ENCODE results near the gene GREB1.
A peak's percentile ranks its signal among the peaks of the same experiment; 100 is the strongest.

The GREB1 gene

GRCh38 chr2:11571170-11571569 lies 37.3 kb downstream of the GREB1 start:
- Histone ChIP-seq H2AK5ac (ENCODE audit: low read length, severe bottlenecking) (no peak overlapping the region), H2BK120ac (ENCODE audit: low read depth, low read length) (no peak overlapping the region), H3K4me3 (ENCODE audit: insufficient read depth in 1 of 2, low read depth in 1 of 2, low read length in 2 of 2) (no peak overlapping the region), H3K27ac (ENCODE audit: low read length, poor library complexity, severe bottlenecking) (no peak overlapping the region), H3K79me1 (replicated peaks; ENCODE audit: low read length, poor library complexity, severe bottlenecking) (no peaks in the 10 kb centered on the region), H3K4me1 (ENCODE audit: control insufficient read depth, insufficient read depth, low read depth, low read length) (peaks cover 9% of the 10 kb centered on the region), H3K36me3 (ENCODE audit: control insufficient read depth in 1 of 2, insufficient read depth in 2 of 2, low read depth in 1 of 2, low read length in 2 of 2) (no peaks in the 10 kb centered on the region), H3K18ac (ENCODE audit: low read depth in 1 of 2, low read length in 2 of 2) (no peak overlapping the region), H3K23ac (ENCODE audit: low read length in 2 of 2) (no peak overlapping the region), H3K9me3 (ENCODE audit: control insufficient read depth, low read length) (no peaks in the 10 kb centered on the region), H2BK12ac (ENCODE audit: low read length in 2 of 2) (no peak overlapping the region), H3K14ac (ENCODE audit: low read length in 2 of 2) (no peak overlapping the region), H3K4me2 (ENCODE audit: low read length, poor library complexity, severe bottlenecking) (no peak overlapping the region), H4K91ac (ENCODE audit: low read length) (no peak overlapping the region), H3K9ac (ENCODE audit: low read length) (no peak overlapping the region), H3K4ac (ENCODE audit: low read depth in 1 of 2, low read length in 2 of 2) (no peak overlapping the region), H3K27me3 (ENCODE audit: control insufficient read depth in 1 of 2, insufficient read depth in 1 of 2, low read length in 2 of 2) (peaks cover 6 to 53% of the 10 kb centered on the region in 2 experiments), H4K8ac (ENCODE audit: low read length) (no peak overlapping the region), H2AFZ (ENCODE audit: low read depth, low read length) (no peak overlapping the region), H2BK5ac (ENCODE audit: low read depth, low read length, poor library complexity, severe bottlenecking) (no peak overlapping the region), H2BK15ac (ENCODE audit: low read depth, poor library complexity, severe bottlenecking) (no peak overlapping the region)
- WGBS, result 78% methylated on average over 7 of the region's 7 CpGs
- DNase-seq, result no peak

GRCh38 chr2:11572996-11573395 lies 39.2 kb downstream of the GREB1 start:
- Histone ChIP-seq H3K79me1 (replicated peaks; ENCODE audit: low read length, poor library complexity, severe bottlenecking) (no peaks in the 10 kb centered on the region), H3K9me3 (ENCODE audit: control insufficient read depth, low read length) (no peaks in the 10 kb centered on the region), H3K23ac (ENCODE audit: low read length in 2 of 2) (no peak overlapping the region), H4K91ac (ENCODE audit: low read length) (peak overlapping the region; percentile 52), H3K4me3 (ENCODE audit: insufficient read depth in 1 of 2, low read depth in 1 of 2, low read length in 2 of 2) (no peak overlapping the region), H3K4ac (ENCODE audit: low read depth in 1 of 2, low read length in 2 of 2) (peak overlapping the region; percentile 46 to 71), H2BK15ac (ENCODE audit: low read depth, poor library complexity, severe bottlenecking) (no peak overlapping the region), H3K4me1 (ENCODE audit: control insufficient read depth, insufficient read depth, low read depth, low read length) (peaks cover 9% of the 10 kb centered on the region), H4K8ac (ENCODE audit: low read length) (peak overlapping the region; percentile 16), H2AFZ (ENCODE audit: low read depth, low read length) (no peak overlapping the region), H2AK5ac (ENCODE audit: low read length, severe bottlenecking) (no peak overlapping the region), H3K14ac (ENCODE audit: low read length in 2 of 2) (peak overlapping the region in 1 of 2 experiments; percentile 89), H2BK5ac (ENCODE audit: low read depth, low read length, poor library complexity, severe bottlenecking) (no peak overlapping the region), H3K9ac (ENCODE audit: low read length) (no peak overlapping the region), H3K27me3 (ENCODE audit: control insufficient read depth in 1 of 2, insufficient read depth in 1 of 2, low read length in 2 of 2) (peaks cover 14 to 49% of the 10 kb centered on the region in 2 experiments), H3K4me2 (ENCODE audit: low read length, poor library complexity, severe bottlenecking) (no peak overlapping the region), H2BK120ac (ENCODE audit: low read depth, low read length) (peak overlapping the region; percentile 9), H2BK12ac (ENCODE audit: low read length in 2 of 2) (peak overlapping the region; percentile 29 to 37), H3K18ac (ENCODE audit: low read depth in 1 of 2, low read length in 2 of 2) (peak overlapping the region in 1 of 2 experiments; percentile 46), H3K36me3 (ENCODE audit: control insufficient read depth in 1 of 2, insufficient read depth in 2 of 2, low read depth in 1 of 2, low read length in 2 of 2) (no peaks in the 10 kb centered on the region), H3K27ac (ENCODE audit: low read length, poor library complexity, severe bottlenecking) (no peak overlapping the region)
- DNase-seq, result no peak
- 88% methylated on average over 9 of the region's 9 CpGs for WGBS

GRCh38 chr2:11573418-11574175 lies 39.8 kb downstream of the GREB1 start:
- Histone ChIP-seq H3K9me3 (ENCODE audit: control insufficient read depth, low read length) (no peaks in the 10 kb centered on the region), H4K91ac (ENCODE audit: low read length) (peak overlapping the region; percentile 52), H3K9ac (ENCODE audit: low read length) (no peak overlapping the region), H3K27me3 (ENCODE audit: control insufficient read depth in 1 of 2, insufficient read depth in 1 of 2, low read length in 2 of 2) (peaks cover 14 to 53% of the 10 kb centered on the region in 2 experiments), H2AFZ (ENCODE audit: low read depth, low read length) (no peak overlapping the region), H3K4ac (ENCODE audit: low read depth in 1 of 2, low read length in 2 of 2) (peak overlapping the region in 1 of 2 experiments; percentile 61), H3K14ac (ENCODE audit: low read length in 2 of 2) (peak overlapping the region in 1 of 2 experiments; percentile 62), H2BK120ac (ENCODE audit: low read depth, low read length) (no peak overlapping the region), H3K4me1 (ENCODE audit: control insufficient read depth, insufficient read depth, low read depth, low read length) (peaks cover 9% of the 10 kb centered on the region), H2BK15ac (ENCODE audit: low read depth, poor library complexity, severe bottlenecking) (no peak overlapping the region), H3K79me1 (replicated peaks; ENCODE audit: low read length, poor library complexity, severe bottlenecking) (no peaks in the 10 kb centered on the region), H2BK12ac (ENCODE audit: low read length in 2 of 2) (peak overlapping the region; percentile 23 to 49), H3K27ac (ENCODE audit: low read length, poor library complexity, severe bottlenecking) (no peak overlapping the region), H2AK5ac (ENCODE audit: low read length, severe bottlenecking) (no peak overlapping the region), H3K4me2 (ENCODE audit: low read length, poor library complexity, severe bottlenecking) (no peak overlapping the region), H2BK5ac (ENCODE audit: low read depth, low read length, poor library complexity, severe bottlenecking) (no peak overlapping the region), H3K18ac (ENCODE audit: low read depth in 1 of 2, low read length in 2 of 2) (peak overlapping the region; percentile 59 to 77), H3K4me3 (ENCODE audit: insufficient read depth in 1 of 2, low read depth in 1 of 2, low read length in 2 of 2) (no peak overlapping the region), H3K36me3 (ENCODE audit: control insufficient read depth in 1 of 2, insufficient read depth in 2 of 2, low read depth in 1 of 2, low read length in 2 of 2) (no peaks in the 10 kb centered on the region), H4K8ac (ENCODE audit: low read length) (no peak overlapping the region), H3K23ac (ENCODE audit: low read length in 2 of 2) (no peak overlapping the region)
- peak; percentile 66 for DNase-seq
- 63% methylated on average over 9 of the region's 10 CpGs for WGBS

- Histone ChIP-seq H4K91ac (ENCODE audit: low read length) (peak overlapping the region; percentile 30), H3K14ac (ENCODE audit: low read length in 2 of 2) (no peak overlapping the region), H2AK5ac (ENCODE audit: low read length, severe bottlenecking) (no peak overlapping the region), H2BK5ac (ENCODE audit: low read depth, low read length, poor library complexity, severe bottlenecking) (no peak overlapping the region), H2BK120ac (ENCODE audit: low read depth, low read length) (peak overlapping the region; percentile 35), H3K23ac (ENCODE audit: low read length in 2 of 2) (no peak overlapping the region), H2AFZ (ENCODE audit: low read depth, low read length) (no peak overlapping the region), H3K4me2 (ENCODE audit: low read length, poor library complexity, severe bottlenecking) (no peak overlapping the region), H3K18ac (ENCODE audit: low read depth in 1 of 2, low read length in 2 of 2) (peak overlapping the region in 1 of 2 experiments; percentile 77), H2BK12ac (ENCODE audit: low read length in 2 of 2) (peak overlapping the region; percentile 38 to 89), H2BK15ac (ENCODE audit: low read depth, poor library complexity, severe bottlenecking) (no peak overlapping the region), H3K27ac (ENCODE audit: low read length, poor library complexity, severe bottlenecking) (no peak overlapping the region), H3K4me1 (ENCODE audit: control insufficient read depth, insufficient read depth, low read depth, low read length) (peaks cover 9% of the 10 kb centered on the region), H3K4me3 (ENCODE audit: insufficient read depth in 1 of 2, low read depth in 1 of 2, low read length in 2 of 2) (no peak overlapping the region), H4K8ac (ENCODE audit: low read length) (peak overlapping the region; percentile 8), H3K9ac (ENCODE audit: low read length) (no peak overlapping the region), H3K9me3 (ENCODE audit: control insufficient read depth, low read length) (no peaks in the 10 kb centered on the region), H3K79me1 (replicated peaks; ENCODE audit: low read length, poor library complexity, severe bottlenecking) (no peaks in the 10 kb centered on the region), H3K27me3 (ENCODE audit: control insufficient read depth in 1 of 2, insufficient read depth in 1 of 2, low read length in 2 of 2) (peaks cover 16 to 50% of the 10 kb centered on the region in 2 experiments), H3K4ac (ENCODE audit: low read depth in 1 of 2, low read length in 2 of 2) (peak overlapping the region; percentile 32 to 46), H3K36me3 (ENCODE audit: control insufficient read depth in 1 of 2, insufficient read depth in 2 of 2, low read depth in 1 of 2, low read length in 2 of 2) (no peaks in the 10 kb centered on the region)
- no peak for DNase-seq
- WGBS, result 84% methylated on average over 12 of the region's 12 CpGs
These were observed 40.6 kb downstream of the GREB1 start for GRCh38 chr2:11574176-11575046.

Data from mesenchymal stem cell (in vitro differentiated cells and primary cell).